ENCODE data around the gene CNPPD1. TPM values are rescaled to one million over a fixed set of nuclear protein-coding genes. Genes with fewer than 3 reads are reported as not detected.
A peak's percentile ranks its signal among the peaks of the same experiment; 100 is the strongest.

Gene CNPPD1
- total RNA-seq, 2 experiments from 2014 or later = 42.3 to 43.4 TPM

DNA sequence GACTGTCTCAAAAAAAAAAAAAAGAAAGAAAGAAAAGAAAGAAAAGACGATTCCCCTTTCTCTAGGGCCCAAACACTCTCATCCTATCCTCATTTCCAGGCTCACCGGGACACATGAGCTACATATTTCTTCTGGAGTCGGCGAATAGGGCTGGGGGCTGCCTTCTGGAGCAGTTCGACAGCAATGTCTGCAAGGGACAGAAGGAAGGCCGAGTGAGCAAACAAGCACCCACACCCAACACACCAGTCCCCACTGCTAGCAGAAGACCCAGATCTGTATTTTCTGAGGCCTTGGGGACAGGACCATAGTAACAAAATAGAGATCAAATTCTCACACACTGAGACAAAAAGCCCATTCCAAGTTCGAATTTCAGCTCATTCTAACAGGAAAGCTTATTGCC, 1.2 kb downstream of the CNPPD1 start:
- peak overlapping the region; percentile 94 for H3K4me3 Mint-ChIP-seq
- Histone ChIP-seq H3K36me3 (ENCODE audit: insufficient read depth, low read length) (peaks cover 44% of the 10 kb centered on the region), H3K27ac (ENCODE audit: low read depth in 1 of 2, low read length in 2 of 2) (peak overlapping the region; percentile 78 to 97), H3K4me1 (ENCODE audit: insufficient read depth, low read length) (peaks cover 76% of the 10 kb centered on the region), H3K27me3 (ENCODE audit: control insufficient read depth in 1 of 2, insufficient read depth in 2 of 2, low read length in 2 of 2) (no peaks in the 10 kb centered on the region), H3K9me3 (ENCODE audit: control insufficient read depth in 1 of 2, insufficient read depth in 1 of 2, low read length in 2 of 2) (no peaks in the 10 kb centered on the region), H3K4me3 (ENCODE audit: low read length) (peak overlapping the region; percentile 90)
- peak overlapping the region; percentile 99 for H3K27ac Mint-ChIP-seq
- intact Hi-C loops (cut with DNase I, micrococcal nuclease) = loop anchor here (5.0 to 10.0 kb wide), 7 partner anchors 72 to 778 kb away; partner anchors contain the start of genes CTDSP1 (in 1 of the 2), GLB1L (in 1 of the 2), STK11IP (in 1 of the 2) and STK16 (in 1 of the 2)
- ChIA-PET POLR2A (interaction anchor here (0.7 to 5.5 kb wide), 15 partner anchors 10 to 212 kb away, joined by 3 to 139 read pairs (median 19); partner anchors contain the start of genes ABCB6, ANKZF1, ATG9A and DNAJB2), CTCF (interaction anchor here (1.3 to 4.0 kb wide), 5 partner anchors 16 to 119 kb away, joined by 3 to 19 read pairs (median 10); partner anchors contain the start of genes NHEJ1 and ZFAND2B)
- H3K9me3 Mint-ChIP-seq = no peaks in the 10 kb centered on the region
- DNase-seq (no peak), ATAC-seq (ENCODE audit: poor library complexity) (no peak)
- TF ChIP-seq, protein P1, sequence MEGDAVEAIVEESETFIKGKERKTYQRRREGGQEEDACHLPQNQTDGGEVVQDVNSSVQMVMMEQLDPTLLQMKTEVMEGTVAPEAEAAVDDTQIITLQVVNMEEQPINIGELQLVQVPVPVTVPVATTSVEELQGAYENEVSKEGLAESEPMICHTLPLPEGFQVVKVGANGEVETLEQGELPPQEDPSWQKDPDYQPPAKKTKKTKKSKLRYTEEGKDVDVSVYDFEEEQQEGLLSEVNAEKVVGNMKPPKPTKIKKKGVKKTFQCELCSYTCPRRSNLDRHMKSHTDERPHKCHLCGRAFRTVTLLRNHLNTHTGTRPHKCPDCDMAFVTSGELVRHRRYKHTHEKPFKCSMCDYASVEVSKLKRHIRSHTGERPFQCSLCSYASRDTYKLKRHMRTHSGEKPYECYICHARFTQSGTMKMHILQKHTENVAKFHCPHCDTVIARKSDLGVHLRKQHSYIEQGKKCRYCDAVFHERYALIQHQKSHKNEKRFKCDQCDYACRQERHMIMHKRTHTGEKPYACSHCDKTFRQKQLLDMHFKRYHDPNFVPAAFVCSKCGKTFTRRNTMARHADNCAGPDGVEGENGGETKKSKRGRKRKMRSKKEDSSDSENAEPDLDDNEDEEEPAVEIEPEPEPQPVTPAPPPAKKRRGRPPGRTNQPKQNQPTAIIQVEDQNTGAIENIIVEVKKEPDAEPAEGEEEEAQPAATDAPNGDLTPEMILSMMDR (IDR thresholded peaks at IDR 0.05) = no peak
- peaks cover 65% of the 10 kb centered on the region for H3K4me1 Mint-ChIP-seq (ENCODE audit: low read depth)
- H3K36me3 Mint-ChIP-seq (ENCODE audit: low read depth) = peaks cover 81% of the 10 kb centered on the region
- H3K27me3 Mint-ChIP-seq = no peaks in the 10 kb centered on the region

DNA sequence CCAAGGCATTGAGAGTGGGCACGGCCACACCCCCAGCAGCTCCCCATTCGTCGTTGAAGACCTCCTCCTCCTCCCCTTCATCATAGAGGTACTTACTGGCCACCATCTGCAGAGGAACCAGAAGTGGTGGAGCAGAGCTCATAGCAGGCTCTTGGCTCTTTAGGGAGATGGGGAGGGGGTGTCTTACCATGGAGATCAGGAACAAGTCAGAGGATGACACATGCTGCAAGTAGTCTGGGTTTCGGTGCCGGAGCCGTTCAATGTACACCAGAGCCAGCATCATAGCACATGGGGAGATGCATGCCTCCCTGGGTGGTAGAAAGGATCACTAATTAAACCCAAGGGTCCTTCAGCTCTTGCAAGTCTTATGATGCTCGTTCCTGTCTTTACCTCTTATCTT, 1.9 kb downstream of the CNPPD1 start:
- Mint-ChIP-seq H3K27ac (peak overlapping the region; percentile 99), H3K27me3 (no peaks in the 10 kb centered on the region), H3K36me3 (ENCODE audit: low read depth) (peaks cover 74% of the 10 kb centered on the region), H3K4me3 (peak overlapping the region; percentile 63), H3K4me1 (ENCODE audit: low read depth) (peaks cover 58% of the 10 kb centered on the region), H3K9me3 (no peaks in the 10 kb centered on the region)
- H3K4me3 ChIP-seq (ENCODE audit: low read length) = no peak overlapping the region
- H3K36me3 ChIP-seq (ENCODE audit: insufficient read depth, low read length) = peaks cover 38% of the 10 kb centered on the region
- peaks cover 69% of the 10 kb centered on the region for H3K4me1 ChIP-seq (ENCODE audit: insufficient read depth, low read length)
- no peak for DNase-seq
- H3K27ac ChIP-seq (ENCODE audit: low read depth in 1 of 2, low read length in 2 of 2) = no peak overlapping the region
- intact Hi-C loops (cut with DNase I, micrococcal nuclease) = loop anchor here (5.0 to 10.0 kb wide), 7 partner anchors 72 to 778 kb away; partner anchors contain the start of genes CTDSP1 (in 1 of the 2), GLB1L (in 1 of the 2), STK11IP (in 1 of the 2) and STK16 (in 1 of the 2)
- H3K9me3 ChIP-seq (ENCODE audit: control insufficient read depth in 1 of 2, insufficient read depth in 1 of 2, low read length in 2 of 2) = no peaks in the 10 kb centered on the region
- POLR2A ChIA-PET = interaction anchor here (0.8 to 5.5 kb wide), 5 partner anchors 33 to 105 kb away, joined by 3 to 139 read pairs (median 9); partner anchors contain the start of genes ANKZF1, ATG9A, DNAJB2 and TUBA4A
- TF ChIP-seq, protein P1 (IDR thresholded peaks at IDR 0.05) = no peak
- CTCF ChIA-PET = interaction anchor here (2.4 to 4.0 kb wide), 2 partner anchors 15 to 37 kb away, joined by 12 to 19 read pairs; partner anchors contain the start of gene NHEJ1
- no peak for ATAC-seq (ENCODE audit: poor library complexity)
- H3K27me3 ChIP-seq (ENCODE audit: control insufficient read depth in 1 of 2, insufficient read depth in 2 of 2, low read length in 2 of 2) = no peaks in the 10 kb centered on the region

DNA sequence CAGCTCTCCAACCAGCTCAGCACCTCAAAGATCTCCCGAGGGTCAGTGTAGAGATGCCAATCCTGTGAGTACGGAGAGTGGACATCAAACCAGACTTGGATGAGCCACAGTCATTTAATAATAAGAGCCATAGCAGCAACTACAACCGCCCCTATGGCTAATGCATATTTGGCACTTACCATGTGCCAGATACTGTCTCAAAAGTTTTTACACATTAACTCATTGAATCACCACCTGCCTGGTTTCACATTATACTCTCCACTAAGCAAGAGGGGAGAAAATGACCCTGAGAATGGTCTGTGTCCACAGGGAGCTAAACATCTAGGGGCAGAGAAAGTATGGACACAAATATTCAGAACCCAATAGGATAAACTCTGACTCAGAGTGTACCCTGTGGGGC, 2.6 kb downstream of the CNPPD1 start:
- TF ChIP-seq, protein P1 (IDR thresholded peaks at IDR 0.05) = no peak
- H3K4me1 ChIP-seq (ENCODE audit: insufficient read depth, low read length) = peaks cover 62% of the 10 kb centered on the region
- ChIA-PET CTCF (interaction anchor here (2.4 to 5.0 kb wide), 3 partner anchors 14 to 121 kb away, joined by 12 to 20 read pairs (median 19); partner anchors contain the start of gene NHEJ1), POLR2A (interaction anchor here (0.8 to 5.5 kb wide), 5 partner anchors 34 to 105 kb away, joined by 3 to 139 read pairs (median 4); partner anchors contain the start of genes ANKZF1, ATG9A, DNAJB2 and TUBA4A)
- Mint-ChIP-seq H3K4me3 (peak overlapping the region; percentile 63), H3K27me3 (no peaks in the 10 kb centered on the region), H3K9me3 (no peaks in the 10 kb centered on the region), H3K36me3 (ENCODE audit: low read depth) (peaks cover 70% of the 10 kb centered on the region), H3K4me1 (ENCODE audit: low read depth) (peaks cover 51% of the 10 kb centered on the region), H3K27ac (peak overlapping the region; percentile 99)
- no peak for ATAC-seq (ENCODE audit: poor library complexity)
- no peak for DNase-seq
- peaks cover 34% of the 10 kb centered on the region for H3K36me3 ChIP-seq (ENCODE audit: insufficient read depth, low read length)
- peak overlapping the region in 1 of 2 donors; percentile 5 for H3K27ac ChIP-seq (ENCODE audit: low read depth in 1 of 2, low read length in 2 of 2)
- no peaks in the 10 kb centered on the region for H3K9me3 ChIP-seq (ENCODE audit: control insufficient read depth in 1 of 2, insufficient read depth in 1 of 2, low read length in 2 of 2)
- H3K4me3 ChIP-seq (ENCODE audit: low read length) = no peak overlapping the region
- no peaks in the 10 kb centered on the region for H3K27me3 ChIP-seq (ENCODE audit: control insufficient read depth in 1 of 2, insufficient read depth in 2 of 2, low read length in 2 of 2)
- intact Hi-C loops (cut with DNase I, micrococcal nuclease) = loop anchor here in 1 of 2 experiments (10.0 kb wide), 4 partner anchors 421 to 769 kb away; partner anchors contain the start of genes STK11IP and TTLL4
